Fibroblast of skin of left quadriceps (primary cell): ENCODE data around the gene GMDS.
"Not testable (repeated sequence)": the region's sequence is repeated elsewhere in the genome, so short reads cannot be mapped to it uniquely, and the experiment has no call there.

Experiments used
- DNase-seq, 2 experiments: peaks; one replicate each; pipeline ENCODE4 v3.0.0-alpha.2; 2013; ENCODE audit warnings: low read depth in 2 of 2

GMDS gene

DNA sequence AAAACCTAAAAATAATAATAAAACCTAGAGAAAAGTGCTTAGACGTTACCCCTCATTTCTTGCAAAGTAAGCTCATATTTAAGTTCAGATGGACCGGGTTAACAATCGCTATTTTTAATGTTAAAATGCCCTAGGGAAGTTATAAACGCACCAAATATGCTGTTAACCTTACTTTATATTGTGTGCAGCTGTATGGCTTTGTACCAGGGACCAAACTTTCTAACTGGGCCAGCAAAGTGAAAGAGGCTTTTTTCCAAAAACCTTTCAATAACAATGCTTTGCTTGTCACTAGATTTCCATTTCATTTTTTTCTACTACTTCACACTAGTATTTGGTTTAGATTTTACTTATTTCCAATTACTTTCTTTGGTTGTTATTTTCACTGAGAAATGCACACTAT lies 387.2 kb downstream of the GMDS start:
- peak in 1 of 2 experiments; percentile 5 for DNase-seq

DNA sequence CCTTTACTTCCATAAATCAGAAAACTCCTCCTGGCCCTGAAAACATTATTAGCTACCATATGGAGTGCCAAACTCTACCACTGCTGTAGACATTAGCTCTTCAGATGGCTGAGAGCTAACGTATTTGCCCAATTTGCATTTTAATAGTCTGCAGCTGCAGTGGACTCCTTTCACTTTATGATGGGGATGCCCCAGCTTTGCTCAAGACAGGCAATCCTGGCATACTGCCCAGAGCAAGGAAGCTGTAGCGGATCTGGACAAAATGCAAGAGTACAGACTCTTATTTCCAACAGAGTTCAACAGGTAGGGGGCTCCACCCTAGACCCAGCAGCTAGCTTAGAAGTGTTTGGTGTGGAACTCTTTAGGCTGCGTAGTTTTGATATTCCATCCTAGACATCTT lies 389.0 kb downstream of the GMDS start:
- peak; percentile 60 to 64 for DNase-seq

DNA sequence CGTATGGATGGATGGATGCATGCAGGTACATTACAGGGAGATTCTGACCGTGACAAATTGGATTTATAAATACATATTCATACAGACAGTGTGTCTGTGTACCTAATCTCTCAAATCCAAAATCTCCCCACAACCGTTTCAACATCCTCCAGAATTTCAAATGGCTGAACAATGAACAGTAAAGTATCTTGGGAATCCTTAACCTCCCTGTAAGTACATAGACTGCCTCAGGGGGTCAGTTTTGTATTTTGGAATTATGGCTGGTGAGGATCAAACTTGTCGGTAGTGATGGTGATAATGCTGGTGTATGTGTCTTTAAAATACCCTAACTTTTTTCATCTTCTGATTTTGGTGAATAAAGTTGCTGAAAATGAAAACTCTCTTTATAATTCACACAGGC lies 389.5 kb downstream of the GMDS start:
- DNase-seq = no peak

DNA sequence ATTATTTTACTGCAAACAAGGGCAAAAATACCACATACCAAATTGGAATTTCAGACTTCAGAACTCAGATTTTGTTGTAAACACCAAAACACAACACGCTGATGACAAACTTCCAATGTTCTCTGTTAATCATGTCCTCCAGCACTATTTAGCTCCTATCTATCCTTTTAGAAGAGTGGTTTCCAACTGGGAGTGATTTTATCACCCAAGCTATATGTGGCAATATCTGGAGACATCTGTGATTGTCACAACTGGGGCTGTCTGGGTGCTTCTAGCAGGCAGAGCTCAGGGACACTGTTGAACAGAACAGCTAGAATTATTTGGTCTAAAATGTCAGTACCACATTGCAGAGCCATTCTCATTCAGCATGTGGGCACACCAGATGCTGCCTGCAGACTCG lies 391.1 kb downstream of the GMDS start:
- no peak for DNase-seq

DNA sequence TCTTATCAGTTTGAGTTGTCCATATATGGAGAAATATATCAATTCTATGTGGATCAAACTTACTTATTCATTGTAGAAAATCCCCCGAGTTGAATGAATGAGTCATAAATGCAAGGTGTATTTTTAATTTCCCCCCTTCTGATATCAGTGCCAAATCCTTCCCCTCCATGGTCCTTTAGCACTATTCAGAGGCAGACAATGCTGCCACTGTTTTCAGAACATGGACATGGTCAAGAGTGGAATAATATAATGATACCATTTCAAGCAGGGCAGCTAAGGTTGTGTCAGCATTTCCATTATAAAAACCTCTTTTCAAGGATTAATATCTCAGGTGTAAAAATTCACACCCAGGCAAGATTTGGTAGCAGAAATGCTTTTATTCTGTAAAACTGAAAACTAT lies 391.6 kb downstream of the GMDS start:
- no peak for DNase-seq

DNA sequence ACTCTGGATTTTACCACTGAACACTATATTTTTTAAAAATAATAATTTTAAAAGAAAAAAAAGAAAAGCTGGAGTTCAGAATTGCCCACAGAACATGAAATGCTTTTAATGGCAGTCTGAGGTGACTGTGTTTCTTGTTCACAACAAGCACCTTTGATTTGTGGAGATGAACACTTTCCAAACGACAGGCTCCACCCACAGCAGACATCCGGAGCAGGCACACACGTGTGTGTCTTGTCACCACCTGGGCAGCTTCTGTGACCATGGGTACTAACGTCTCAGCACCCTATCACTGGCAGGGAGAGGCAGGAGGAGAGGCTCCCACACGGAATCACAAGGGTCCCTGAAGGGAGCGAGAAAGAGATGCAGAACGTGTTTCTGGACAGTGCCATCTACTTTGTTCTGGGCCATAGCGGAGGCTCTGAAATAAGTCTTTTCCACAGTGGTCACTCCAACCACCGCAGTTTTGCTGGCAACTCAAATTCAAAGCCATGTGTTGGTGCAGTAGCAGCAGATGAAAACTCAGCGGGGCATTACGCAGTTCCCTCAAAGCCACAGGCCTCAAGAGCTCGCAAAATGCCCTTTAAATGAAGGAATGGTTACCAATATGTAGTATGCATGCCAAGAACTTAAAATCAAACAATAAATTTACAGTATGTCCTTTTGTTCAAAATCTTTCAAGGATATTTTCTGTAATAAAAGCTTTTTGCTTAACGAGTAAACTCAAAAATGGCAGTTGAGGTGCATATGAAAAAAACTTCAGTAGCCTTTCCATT lies 393.5 kb downstream of the GMDS start:
- DNase-seq = no peak

DNA sequence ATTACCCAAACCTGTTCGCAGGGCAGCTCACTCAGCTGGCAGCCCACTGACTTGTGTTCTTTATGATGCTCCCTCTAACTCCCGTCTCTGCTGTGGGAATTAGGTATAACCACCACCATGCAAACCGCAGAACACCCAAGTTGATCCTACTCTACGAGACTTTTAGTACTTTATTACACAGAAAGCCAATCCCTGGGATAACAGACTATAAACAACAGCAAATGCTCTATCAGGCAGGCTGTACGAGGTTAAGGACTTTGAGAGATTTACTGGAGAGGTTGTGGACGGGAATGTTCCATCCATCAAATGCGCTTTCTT lies 394.6 kb downstream of the GMDS start:
- peak in 1 of 2 experiments; percentile 6 for DNase-seq

DNA sequence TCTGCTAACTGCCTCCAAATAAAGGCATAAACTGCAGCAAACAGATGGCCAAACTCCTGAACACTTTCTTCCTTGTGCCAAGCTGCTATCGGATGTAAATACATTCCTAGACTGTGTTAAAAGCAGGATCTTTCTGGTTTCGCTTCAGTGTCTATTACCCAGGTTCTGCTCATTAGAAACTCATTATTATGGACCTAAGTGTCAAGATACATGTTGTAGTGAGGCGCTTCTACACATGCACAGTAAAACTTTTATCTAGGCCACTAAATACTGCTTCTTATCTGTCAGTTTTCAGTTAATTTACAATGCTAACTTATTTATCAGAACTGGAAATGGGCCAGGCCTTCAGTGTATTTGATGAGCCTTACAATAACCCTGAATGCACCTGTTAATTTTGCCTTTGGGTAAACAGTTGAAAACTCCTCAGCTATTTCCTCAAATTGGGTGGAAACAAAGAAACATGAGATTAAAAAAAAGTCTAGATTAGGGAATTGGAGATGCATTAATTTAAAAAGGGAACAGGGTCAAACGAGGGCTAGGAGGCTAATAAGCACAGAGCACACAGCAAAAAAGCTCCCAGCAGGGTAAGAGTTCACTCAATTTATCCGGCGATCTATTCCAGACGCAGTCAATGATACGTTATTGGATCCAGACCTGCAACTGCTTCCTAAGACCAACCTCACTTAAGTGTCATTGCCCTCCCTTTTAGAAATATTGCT lies 395.1 kb downstream of the GMDS start:
- no peak for DNase-seq

DNA sequence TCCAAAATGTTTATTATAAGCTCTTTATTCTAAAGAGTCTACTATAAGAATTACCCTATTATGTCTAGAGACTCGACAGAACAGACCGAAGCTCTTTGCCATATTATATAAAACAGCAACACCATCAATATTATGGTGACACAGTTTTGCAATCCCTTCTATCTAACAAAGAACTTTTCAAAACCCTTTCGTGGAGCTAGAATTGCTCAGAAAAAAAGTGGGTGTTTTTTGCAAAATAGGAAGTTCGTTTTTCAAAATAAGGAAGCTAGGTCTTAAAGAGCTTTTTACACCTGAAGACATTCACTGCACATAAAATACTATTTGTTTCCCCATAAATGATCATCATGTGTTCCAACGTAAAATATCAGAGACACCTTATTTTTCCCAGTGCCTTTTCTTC lies 395.7 kb downstream of the GMDS start:
- DNase-seq = no peak

DNA sequence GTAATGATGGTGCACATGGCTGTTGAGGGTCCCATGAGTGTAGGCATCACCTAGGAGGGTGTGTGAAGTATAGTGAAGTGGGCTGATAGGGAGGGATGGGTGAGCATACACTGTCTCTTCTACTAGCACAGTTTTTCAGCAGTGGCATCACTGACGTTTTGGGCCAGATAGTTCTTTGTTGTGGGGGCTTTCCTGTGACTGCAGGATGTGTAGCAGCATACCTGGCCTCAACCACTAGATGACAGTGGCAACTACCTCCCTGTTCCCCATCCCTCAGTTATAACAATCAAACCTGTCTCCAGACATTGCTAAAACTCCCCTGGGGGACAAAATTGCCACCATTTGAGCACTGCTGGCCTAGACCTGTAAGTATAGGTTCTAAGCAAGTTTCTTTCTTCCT lies 396.7 kb downstream of the GMDS start:
- no peak for DNase-seq

DNA sequence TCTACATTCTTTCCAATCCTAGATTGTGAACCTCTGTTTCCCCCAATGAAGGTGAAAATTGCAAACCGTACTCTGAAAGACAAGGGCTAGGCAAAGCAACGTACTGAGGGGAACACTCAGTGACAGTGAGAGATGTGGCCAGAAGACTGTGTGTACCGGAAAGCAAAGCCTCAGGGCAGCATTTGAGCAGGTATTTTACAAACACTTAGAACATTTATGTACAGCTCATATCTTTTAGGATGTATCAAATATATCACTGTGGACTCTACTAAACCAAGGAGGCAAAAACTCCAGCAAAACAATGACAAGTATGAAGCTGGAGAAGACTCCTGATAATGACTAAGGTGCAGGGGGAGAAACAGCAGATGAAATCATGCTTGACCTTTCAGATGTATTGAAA lies 398.8 kb downstream of the GMDS start:
- no peak for DNase-seq

DNA sequence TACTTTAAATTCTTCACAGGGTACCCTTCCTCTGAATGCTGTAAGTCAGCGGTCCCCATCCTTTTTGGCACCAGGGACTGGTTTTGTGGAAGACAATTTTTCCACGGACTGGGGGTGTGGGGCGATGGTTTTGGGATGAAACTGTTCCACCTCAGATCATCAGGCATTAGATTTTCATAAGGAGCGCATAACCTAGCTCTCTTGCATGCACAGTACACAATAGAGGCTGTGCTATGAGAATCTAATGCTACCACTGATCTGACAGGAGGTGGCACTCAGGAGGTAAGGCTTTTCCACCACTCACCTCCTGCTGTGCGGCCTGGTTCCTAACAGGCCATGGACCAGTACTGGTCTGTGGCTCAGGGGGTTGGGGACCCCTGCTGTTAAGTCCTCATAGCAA lies 399.9 kb downstream of the GMDS start:
- DNase-seq = not testable (repeated sequence)

DNA sequence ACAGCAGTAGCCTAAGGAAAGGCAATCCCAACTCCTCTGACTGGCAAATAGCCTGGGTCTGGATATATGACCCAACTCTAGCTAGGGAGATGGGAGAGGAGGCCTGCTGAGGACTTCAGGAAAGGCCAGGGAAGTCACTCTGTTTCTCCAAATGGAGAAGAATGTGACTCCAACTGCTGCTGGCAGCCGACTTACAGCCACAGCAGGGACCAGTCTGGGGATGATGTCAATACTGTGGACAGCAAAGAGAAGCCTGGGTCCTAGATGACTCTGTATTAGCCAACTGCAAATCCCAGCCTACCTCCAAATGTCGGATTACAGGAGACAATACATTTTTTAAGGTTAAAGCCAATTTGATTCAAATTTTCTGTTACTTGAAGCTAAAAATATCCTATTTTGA lies 403.1 kb downstream of the GMDS start:
- DNase-seq = no peak

DNA sequence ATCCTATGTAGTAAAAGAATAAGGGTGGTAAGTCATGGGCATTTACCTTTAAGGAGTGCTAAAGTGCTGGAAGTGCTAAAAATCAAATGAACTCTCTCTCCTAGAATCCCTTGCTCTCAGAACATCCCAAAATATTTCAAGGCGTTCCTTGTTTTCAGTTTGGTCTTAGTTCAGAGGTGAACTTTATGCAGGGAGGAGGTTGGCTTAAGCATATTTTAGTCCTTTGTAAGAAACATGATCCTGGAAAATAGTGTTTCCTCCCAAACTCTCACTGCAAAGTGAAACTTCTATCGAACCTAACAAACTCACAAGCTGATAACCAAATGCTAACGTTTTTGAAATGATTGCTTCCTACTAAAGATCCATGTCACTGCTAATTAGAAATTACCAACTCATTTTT lies 404.3 kb downstream of the GMDS start:
- no peak for DNase-seq

DNA sequence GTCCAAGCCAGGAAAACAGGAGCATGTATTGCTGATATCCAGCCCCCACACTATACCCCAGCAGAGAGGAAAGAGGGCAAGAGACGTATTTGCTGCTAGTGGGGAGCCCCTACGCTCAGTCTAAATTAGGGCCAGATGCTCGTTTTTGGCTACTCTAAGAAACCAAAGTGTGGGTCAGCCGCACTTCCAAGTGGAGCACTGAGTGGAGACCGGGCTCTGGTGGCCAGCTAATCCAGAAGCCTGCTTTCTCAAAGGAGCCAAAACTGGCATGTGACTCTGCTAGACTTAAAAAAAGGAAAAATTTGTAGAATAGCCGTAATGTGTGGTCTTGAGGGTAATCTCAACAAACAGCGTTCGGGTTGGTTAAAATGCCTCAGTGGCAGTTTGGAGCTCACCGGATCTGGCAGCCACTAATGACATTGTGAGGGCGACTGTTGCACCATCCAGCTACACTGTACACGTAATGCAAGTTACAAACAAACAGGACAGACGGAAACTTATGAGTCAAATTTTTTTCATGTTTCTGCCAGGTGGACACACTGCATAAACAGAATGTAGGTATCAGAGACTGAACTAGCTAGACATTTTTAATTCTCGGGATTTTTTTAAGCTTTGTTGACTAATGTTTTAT lies 404.8 kb downstream of the GMDS start:
- no peak for DNase-seq

DNA sequence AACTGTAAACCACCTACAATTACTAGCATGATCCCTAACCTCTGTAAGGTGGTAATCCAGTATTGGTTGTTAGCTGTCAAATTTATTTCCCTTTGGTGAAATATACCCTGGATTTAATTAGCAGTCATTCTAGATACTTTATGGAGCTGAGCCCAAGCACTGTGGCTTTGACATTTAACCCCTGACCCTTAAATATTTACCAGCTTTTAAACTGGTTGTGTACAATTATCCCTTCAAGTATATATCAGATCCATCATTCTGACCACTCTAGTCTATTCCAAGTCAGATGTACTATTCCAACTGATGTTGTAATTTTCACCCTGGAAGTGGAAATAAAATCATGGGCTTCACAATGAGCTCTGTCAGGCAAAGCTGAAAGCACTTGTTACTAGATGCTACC lies 406.0 kb downstream of the GMDS start:
- no peak for DNase-seq

DNA sequence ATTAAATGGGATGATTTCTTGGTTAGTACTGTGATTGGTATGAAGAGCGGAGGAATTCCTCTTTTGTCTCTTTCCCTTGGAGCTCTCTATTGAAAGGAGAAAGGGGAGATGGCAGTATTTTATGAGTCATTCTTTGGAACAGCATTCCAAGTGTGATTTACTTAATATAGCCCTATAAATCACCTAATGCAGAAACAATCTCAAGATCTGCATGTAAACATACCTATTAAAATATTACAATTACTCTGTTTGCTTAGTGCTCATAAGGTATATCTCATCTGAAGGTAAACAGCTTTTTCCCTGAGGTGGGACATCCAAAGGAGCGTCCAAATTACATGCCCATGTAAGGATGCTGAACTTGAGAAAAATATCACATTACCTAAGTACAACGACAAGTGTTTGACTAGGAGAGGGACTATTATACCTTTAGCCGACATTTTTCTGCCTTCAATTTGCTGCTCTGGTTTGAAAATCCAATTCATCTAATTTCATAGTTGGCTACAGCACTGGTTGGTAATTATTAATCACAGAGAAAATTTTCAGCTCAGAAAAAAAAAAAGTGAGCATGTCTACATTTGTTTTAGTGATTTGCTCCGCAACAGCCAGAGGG lies 406.7 kb downstream of the GMDS start:
- DNase-seq = peak in 1 of 2 experiments; percentile 33

DNA sequence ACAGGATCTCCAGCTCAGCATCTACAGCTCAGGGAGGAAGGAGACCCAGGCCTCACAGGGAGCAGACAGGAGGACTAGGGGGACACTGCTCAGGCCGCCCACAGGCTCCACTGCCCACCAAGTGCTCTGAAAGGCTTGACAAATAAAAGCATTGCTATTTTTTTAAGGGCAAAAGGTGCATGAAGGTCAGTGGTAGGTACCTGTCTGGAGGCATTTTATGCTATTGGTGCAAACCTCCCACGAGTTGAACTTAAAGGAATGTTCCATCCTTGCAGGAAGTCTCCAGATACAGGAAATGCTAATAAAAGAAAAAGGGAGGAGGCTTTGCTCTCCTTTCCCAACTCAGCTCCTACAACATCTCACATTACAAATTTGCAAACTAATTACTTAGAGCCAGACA lies 407.6 kb downstream of the GMDS start:
- no peak for DNase-seq

DNA sequence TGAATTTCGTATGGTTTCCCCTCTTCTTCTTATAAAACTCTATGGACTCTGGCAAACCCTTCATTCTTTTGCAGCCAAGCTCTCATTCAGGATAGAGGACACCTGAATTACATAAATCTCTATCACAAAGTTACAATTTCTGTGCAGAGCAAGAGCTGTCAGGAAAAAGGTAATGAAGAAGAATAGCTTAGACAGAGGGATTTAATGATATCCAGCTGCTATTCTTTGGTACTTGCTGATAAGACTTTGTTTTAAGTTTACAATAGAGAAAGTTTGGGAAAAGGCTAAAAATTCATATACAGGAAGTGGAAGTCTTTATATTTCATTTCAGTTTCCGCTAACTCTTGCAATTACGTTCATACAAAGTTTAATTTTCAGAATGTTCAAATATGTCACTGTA lies 408.7 kb downstream of the GMDS start:
- no peak for DNase-seq

DNA sequence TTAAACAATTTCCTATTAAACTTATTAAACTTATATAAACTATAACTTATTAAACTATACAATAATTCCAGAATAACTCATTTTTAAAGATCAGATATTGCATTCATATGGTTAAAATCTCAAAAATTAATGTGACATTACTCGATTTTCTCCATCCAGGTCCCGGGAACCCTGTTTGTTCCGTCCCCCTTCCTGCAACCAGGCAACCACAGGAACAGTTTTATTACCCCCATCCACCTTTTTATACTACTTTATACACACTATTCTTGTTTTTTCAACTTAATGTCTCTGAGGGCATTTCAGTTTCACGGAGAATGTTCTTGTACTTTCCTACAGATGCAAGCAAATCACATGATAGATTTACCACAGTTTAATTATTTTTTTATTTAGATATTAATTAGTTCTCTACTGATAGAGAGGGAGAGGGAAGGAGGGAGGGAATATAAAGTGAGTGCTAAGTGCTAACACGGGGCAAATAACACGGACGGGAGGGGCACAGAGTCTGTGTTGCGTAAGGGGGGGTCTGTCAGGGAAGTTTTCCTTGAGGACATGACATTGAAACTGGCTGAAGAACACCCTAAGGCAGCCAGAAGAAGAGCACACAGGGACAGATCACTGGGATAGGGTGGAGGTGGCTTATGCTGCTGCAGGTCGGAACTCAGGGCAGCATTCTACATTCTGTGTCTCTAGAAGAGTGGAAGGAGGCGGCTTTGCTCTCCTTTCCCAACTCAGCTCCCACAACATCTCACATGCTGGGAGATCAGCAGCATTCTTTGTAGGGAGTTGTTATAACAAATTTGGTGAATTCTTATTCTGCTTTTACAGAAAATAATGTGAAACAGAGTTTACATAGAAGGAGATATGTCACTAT lies 410.5 kb downstream of the GMDS start:
- no peak for DNase-seq

DNA sequence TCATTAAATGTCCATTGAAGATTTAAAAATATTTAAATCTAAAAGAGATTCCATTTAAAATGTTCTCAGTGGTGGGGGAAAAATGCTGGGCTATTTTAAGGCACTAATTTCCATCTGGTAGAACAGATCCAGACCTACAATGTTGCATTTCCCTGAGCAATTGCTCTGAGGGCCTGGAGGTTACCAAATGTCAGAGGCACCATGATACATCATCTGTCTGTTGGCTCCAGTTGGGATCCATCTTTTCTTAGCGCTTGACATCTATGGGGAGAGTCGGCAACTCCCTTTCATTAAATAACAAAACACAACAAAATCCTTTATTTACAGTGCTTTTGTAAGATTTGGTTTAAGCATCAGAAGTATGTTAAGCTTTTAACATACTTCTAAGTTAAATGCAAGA lies 411.2 kb downstream of the GMDS start:
- no peak for DNase-seq
